Measurements from ENCODE around the gene C17orf58. TPM values are rescaled to one million over a fixed set of nuclear protein-coding genes. Genes with fewer than 3 reads are reported as not detected.

Gene C17orf58
- total and polyA plus RNA-seq, 4 experiments from 2014 or later = 0.58 to 1.4 (median 1.1) TPM

DNA sequence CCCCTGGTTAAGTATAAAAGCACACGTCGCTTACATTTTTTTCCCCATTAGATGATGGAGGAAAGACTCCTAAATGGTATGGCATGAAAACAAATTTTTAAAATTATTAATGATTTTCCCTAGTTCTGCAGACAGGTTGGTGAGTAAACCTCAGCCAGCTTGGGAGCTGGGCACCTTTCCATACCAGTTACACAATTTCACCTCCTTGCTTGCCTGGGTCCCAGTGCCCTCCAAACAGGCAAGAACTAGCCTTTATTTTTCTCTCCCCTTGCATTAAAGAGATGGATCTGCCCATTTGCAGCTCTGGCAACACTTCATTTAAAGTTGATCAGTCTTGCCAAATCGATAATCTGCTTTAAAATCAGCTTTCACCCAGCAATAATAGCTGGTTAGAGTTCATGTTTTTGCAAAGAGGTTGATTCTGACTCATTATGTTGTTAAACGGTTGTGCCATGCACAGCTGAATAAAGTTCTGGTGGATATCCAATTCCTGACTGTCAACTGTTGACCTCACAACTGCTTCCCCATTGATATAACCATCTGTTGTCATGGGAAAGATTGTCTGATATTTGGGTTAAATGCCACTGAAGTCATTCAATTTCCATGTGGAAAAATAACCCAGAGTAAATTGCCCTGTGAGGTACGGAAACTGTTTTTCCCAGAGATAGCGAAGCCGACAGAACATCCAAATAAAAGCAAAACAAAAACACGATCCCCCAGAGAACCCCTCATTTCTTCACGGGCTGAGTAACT is 1.3 kb downstream of the C17orf58 start:
- peaks cover 34% of the 10 kb centered on the region for H3K4me1 ChIP-seq (ENCODE audit: insufficient read depth, low read length)
- peaks cover 9 to 12% of the 10 kb centered on the region in 2 donors for H3K27me3 Mint-ChIP-seq
- POLR2A ChIA-PET (ENCODE audit: partially characterized antibody) = interaction anchor here (0.7 to 1.8 kb wide), 3 partner anchors 25 to 65 kb away, joined by 3 to 8 read pairs (median 3); no protein-coding TSS in a partner anchor
- no peaks in the 10 kb centered on the region for H3K9me3 ChIP-seq (ENCODE audit: control insufficient read depth in 1 of 2, low read length in 2 of 2)
- intact Hi-C loops (cut with micrococcal nuclease) = loop anchor here (2.0 kb wide), 1 partner anchor 24 kb away; no protein-coding TSS in a partner anchor
- H3K9me3 Mint-ChIP-seq = peaks cover 0 to 5% (median 0%) of the 10 kb centered on the region in 8 donors
- peaks cover 19 to 39% (median 26%) of the 10 kb centered on the region in 4 donors for H3K4me1 Mint-ChIP-seq
- peaks cover 13% of the 10 kb centered on the region for H3K27me3 ChIP-seq (ENCODE audit: insufficient read depth, low read length)
- H3K27ac Mint-ChIP-seq = peak overlapping the region in 2 of 7 donors; percentile 67 to 84
- peaks cover 0 to 9% of the 10 kb centered on the region in 2 donors for H3K36me3 Mint-ChIP-seq
- H3K4me3 ChIP-seq (ENCODE audit: low read length in 2 of 2) = peak overlapping the region; percentile 32 to 47
- CTCF ChIA-PET (ENCODE audit: partially characterized antibody) = interaction anchor here (1.4 to 1.8 kb wide), 3 partner anchors 9 to 25 kb away, joined by 3 to 7 read pairs (median 4); no protein-coding TSS in a partner anchor
- H3K36me3 ChIP-seq (ENCODE audit: insufficient read depth, low read length) = no peaks in the 10 kb centered on the region
- H3K4me3 Mint-ChIP-seq = peak overlapping the region; percentile 78 to 94 (median 89)
- DNase-seq = no peak
- no peak overlapping the region for H3K27ac ChIP-seq (ENCODE audit: low read depth, low read length)

DNA sequence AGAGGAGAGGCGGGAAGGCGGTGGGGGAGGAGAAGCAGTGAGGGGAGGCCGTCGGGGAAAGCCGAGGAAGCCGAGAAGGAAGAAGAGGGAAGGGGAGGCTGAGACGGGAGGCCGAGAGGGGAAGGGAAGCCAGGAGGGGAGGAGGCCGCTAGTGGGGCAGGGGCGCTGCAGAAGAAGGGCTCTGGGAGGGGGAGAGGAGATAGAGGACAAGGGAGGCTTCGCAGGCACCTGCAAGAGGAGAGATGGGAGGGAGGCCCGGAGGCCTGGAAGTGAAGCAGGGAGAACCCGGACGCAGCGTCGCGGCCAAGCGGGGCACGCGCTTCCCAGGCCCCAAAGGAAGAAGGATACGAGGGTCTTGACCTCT is 2.3 kb downstream of the C17orf58 start:
- H3K27ac Mint-ChIP-seq = peak overlapping the region in 6 of 7 donors; percentile 12 to 84 (median 64)
- peaks cover 0 to 5% (median 0%) of the 10 kb centered on the region in 8 donors for H3K9me3 Mint-ChIP-seq
- peaks cover 34% of the 10 kb centered on the region for H3K4me1 ChIP-seq (ENCODE audit: insufficient read depth, low read length)
- peak overlapping the region; percentile 78 to 94 (median 88) for H3K4me3 Mint-ChIP-seq
- peak overlapping the region in 1 of 2 donors; percentile 52 for H3K4me3 ChIP-seq (ENCODE audit: low read length in 2 of 2)
- peaks cover 0 to 9% of the 10 kb centered on the region in 2 donors for H3K36me3 Mint-ChIP-seq
- no peaks in the 10 kb centered on the region for H3K36me3 ChIP-seq (ENCODE audit: insufficient read depth, low read length)
- ChIA-PET POLR2A (ENCODE audit: partially characterized antibody) (interaction anchor here (1.0 to 1.8 kb wide), 4 partner anchors 26 to 518 kb away, joined by 3 to 8 read pairs (median 4); partner anchors contain the start of gene PRKAR1A), CTCF (ENCODE audit: partially characterized antibody) (interaction anchor here (1.4 to 1.8 kb wide), 3 partner anchors 8 to 26 kb away, joined by 3 to 7 read pairs (median 4); no protein-coding TSS in a partner anchor)
- no peaks in the 10 kb centered on the region for H3K9me3 ChIP-seq (ENCODE audit: control insufficient read depth in 1 of 2, low read length in 2 of 2)
- H3K27me3 Mint-ChIP-seq = peaks cover 9 to 12% of the 10 kb centered on the region in 2 donors
- peaks cover 19 to 39% (median 26%) of the 10 kb centered on the region in 4 donors for H3K4me1 Mint-ChIP-seq
- intact Hi-C loops (cut with micrococcal nuclease) = loop anchor here (2.0 kb wide), 1 partner anchor 25 kb away; no protein-coding TSS in a partner anchor
- DNase-seq = peak in 2 of 5 donors; percentile 10 to 46
- no peak overlapping the region for H3K27ac ChIP-seq (ENCODE audit: low read depth, low read length)
- H3K27me3 ChIP-seq (ENCODE audit: insufficient read depth, low read length) = peaks cover 13% of the 10 kb centered on the region

DNA sequence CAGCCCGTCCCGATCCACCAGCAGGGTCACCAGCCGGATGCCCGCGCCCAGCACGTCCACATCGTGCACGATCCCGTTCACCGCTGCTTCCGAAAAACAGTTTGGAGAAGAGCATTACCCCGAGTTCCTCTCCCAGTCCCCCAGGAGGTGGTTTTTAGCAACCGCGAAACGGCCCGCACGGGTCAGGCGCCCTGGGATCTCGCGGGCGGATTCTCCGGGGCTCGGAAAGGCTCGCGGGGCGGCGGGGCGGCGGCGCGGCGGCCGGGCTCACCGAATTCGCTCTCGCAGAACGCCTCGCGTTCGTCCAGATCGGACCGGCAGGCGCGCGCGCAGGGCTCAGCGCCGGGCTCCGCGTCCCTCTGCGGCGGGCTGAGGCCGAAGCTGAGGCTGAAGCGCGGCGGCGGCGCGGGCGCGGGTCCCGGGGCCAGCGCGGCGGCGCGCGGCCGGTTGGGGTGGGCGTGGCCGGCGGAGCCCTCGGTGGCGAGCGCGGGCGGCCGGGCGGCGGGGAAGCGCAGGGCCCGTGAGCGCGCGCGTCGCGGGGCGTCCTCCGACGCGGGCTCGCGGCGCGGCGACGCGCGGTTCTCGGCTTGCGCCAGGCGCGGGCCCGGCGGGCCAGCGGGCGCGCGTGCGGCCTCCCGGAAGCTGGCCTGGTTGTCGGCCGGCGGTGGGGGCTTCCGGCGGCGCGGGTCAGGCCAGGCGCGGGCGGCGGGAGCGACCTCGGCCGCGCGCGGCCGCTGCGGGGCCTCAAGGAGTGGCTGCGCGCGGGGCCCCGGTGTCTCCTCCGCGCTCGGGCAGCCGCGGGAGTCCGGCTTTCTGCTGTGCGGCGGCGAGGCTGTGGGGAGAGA is 2.9 kb downstream of the C17orf58 start:
- peaks cover 19 to 35% (median 26%) of the 10 kb centered on the region in 4 donors for H3K4me1 Mint-ChIP-seq
- peak; percentile 73 to 79 (median 73) for DNase-seq
- Histone ChIP-seq H3K36me3 (ENCODE audit: insufficient read depth, low read length) (no peaks in the 10 kb centered on the region), H3K9me3 (ENCODE audit: control insufficient read depth in 1 of 2, low read length in 2 of 2) (no peaks in the 10 kb centered on the region), H3K4me3 (ENCODE audit: low read length in 2 of 2) (peak overlapping the region; percentile 25 to 63), H3K27ac (ENCODE audit: low read depth, low read length) (peak overlapping the region; percentile 33), H3K27me3 (ENCODE audit: insufficient read depth, low read length) (peaks cover 13% of the 10 kb centered on the region), H3K4me1 (ENCODE audit: insufficient read depth, low read length) (peaks cover 34% of the 10 kb centered on the region)
- POLR2A ChIA-PET (ENCODE audit: partially characterized antibody) = interaction anchor here (1.0 to 1.3 kb wide), 3 partner anchors 26 to 519 kb away, joined by 3 to 6 read pairs (median 3); partner anchors contain the start of gene PRKAR1A
- H3K27ac Mint-ChIP-seq = peak overlapping the region; percentile 84 to 95 (median 88)
- CTCF ChIA-PET (ENCODE audit: partially characterized antibody) = interaction anchor here (1.4 to 1.6 kb wide), 2 partner anchors 8 to 18 kb away, joined by 3 to 7 read pairs; no protein-coding TSS in a partner anchor
- intact Hi-C loops (cut with micrococcal nuclease) = no loop called here
- H3K36me3 Mint-ChIP-seq = peaks cover 0 to 9% of the 10 kb centered on the region in 2 donors
- H3K4me3 Mint-ChIP-seq = peak overlapping the region; percentile 91 to 97 (median 94)
- peaks cover 0 to 5% (median 0%) of the 10 kb centered on the region in 8 donors for H3K9me3 Mint-ChIP-seq
- peaks cover 9 to 12% of the 10 kb centered on the region in 2 donors for H3K27me3 Mint-ChIP-seq

DNA sequence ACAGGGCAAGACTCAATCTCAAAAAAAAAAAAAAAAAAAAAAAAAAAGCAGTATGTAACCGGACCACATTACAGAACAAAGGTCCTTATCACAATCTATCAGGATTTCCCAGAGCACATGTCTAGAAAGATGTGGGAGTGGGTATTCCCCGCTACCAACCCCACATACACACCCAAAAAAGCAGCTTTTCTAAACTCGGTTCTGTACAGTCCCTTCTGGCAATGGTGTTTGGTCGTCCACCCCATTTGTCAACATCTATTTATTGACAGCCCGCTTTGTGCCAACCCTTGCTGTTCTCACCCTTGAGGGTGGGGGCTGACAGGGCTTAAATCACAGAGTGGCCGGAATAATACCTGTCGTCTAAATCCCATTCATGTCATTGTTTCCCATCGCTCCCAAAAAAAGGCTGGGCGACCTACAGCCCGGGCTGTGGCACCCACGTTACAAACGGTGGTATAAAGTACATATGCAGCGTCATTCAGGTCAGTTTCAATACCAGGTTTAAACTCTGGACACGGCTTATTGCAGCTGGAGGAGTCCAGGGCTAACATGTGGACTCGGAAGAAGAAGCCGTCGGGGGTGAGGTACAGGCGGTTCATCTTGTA is 3.6 kb downstream of the C17orf58 start:
- Histone ChIP-seq H3K4me3 (ENCODE audit: low read length in 2 of 2) (peak overlapping the region; percentile 25 to 63), H3K9me3 (ENCODE audit: control insufficient read depth in 1 of 2, low read length in 2 of 2) (no peaks in the 10 kb centered on the region), H3K27me3 (ENCODE audit: insufficient read depth, low read length) (peaks cover 13% of the 10 kb centered on the region), H3K36me3 (ENCODE audit: insufficient read depth, low read length) (no peaks in the 10 kb centered on the region), H3K4me1 (ENCODE audit: insufficient read depth, low read length) (peaks cover 34% of the 10 kb centered on the region), H3K27ac (ENCODE audit: low read depth, low read length) (peak overlapping the region; percentile 33)
- Mint-ChIP-seq H3K36me3 (peaks cover 0 to 9% of the 10 kb centered on the region in 2 donors), H3K4me1 (peaks cover 19 to 34% (median 26%) of the 10 kb centered on the region in 4 donors), H3K27me3 (peaks cover 9 to 12% of the 10 kb centered on the region in 2 donors), H3K9me3 (peaks cover 0 to 5% (median 0%) of the 10 kb centered on the region in 8 donors), H3K27ac (peak overlapping the region; percentile 84 to 95 (median 88)), H3K4me3 (peak overlapping the region; percentile 85 to 97 (median 94))
- ChIA-PET CTCF (ENCODE audit: partially characterized antibody) (interaction anchor here (1.3 kb wide), 1 partner anchor 27 kb away, joined by 4 read pairs; no protein-coding TSS in a partner anchor), POLR2A (ENCODE audit: partially characterized antibody) (interaction anchor here (1.3 kb wide), 1 partner anchor 27 kb away, joined by 6 read pairs; no protein-coding TSS in a partner anchor)
- intact Hi-C loops (cut with micrococcal nuclease) = no loop called here
- peak in 1 of 5 donors; percentile 10 for DNase-seq

DNA sequence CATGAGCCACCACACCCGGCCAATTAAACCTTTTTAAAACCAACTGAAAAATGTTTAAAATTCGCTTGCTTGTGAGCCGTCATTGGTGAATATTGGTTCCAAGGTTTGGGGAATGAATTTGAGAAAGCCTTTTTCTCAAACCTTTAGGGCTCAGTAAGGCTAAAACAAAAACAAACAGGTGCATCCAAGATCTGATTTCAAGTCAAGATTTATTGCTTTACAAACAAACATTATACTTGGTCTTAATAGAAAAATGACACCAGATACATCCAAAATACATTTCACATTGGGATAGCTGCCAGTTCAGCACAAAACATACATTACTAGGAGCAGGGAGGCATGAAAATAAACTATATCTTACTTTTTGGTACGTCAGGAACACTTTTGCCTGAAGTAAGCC is 5.4 kb downstream of the C17orf58 start:
- H3K27me3 Mint-ChIP-seq = peaks cover 6 to 8% of the 10 kb centered on the region in 2 donors
- peaks cover 14 to 26% (median 19%) of the 10 kb centered on the region in 4 donors for H3K4me1 Mint-ChIP-seq
- Histone ChIP-seq H3K9me3 (ENCODE audit: control insufficient read depth in 1 of 2, low read length in 2 of 2) (no peaks in the 10 kb centered on the region), H3K36me3 (ENCODE audit: insufficient read depth, low read length) (no peaks in the 10 kb centered on the region), H3K4me3 (ENCODE audit: low read length in 2 of 2) (no peak overlapping the region), H3K27me3 (ENCODE audit: insufficient read depth, low read length) (peaks cover 9% of the 10 kb centered on the region), H3K4me1 (ENCODE audit: insufficient read depth, low read length) (peaks cover 26% of the 10 kb centered on the region), H3K27ac (ENCODE audit: low read depth, low read length) (no peak overlapping the region)
- H3K4me3 Mint-ChIP-seq = no peak overlapping the region
- ChIA-PET CTCF (ENCODE audit: partially characterized antibody) (no interaction called here), POLR2A (ENCODE audit: partially characterized antibody) (no interaction called here)
- no peak for DNase-seq
- H3K36me3 Mint-ChIP-seq = peaks cover 0 to 8% of the 10 kb centered on the region in 2 donors
- peaks cover 0 to 5% (median 0%) of the 10 kb centered on the region in 8 donors for H3K9me3 Mint-ChIP-seq
- H3K27ac Mint-ChIP-seq = no peak overlapping the region
- intact Hi-C loops (cut with micrococcal nuclease) = no loop called here

DNA sequence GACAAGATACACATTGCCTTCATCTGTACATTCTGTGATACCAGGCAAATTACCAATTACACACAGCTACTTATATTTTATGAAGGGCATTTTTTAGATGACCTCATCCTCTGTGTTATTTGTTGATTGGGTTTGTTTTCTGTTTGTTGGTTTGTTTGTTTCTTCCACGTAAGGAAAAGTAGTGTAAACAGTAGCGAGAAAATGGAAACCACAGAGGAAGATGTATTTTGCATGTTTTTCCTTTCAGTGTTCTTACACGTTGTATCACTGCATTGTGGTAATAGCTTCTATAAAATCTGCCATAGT is 12.9 kb downstream of the C17orf58 start:
- Mint-ChIP-seq H3K27ac (no peak overlapping the region), H3K4me3 (no peak overlapping the region), H3K4me1 (no peaks in the 10 kb centered on the region), H3K9me3 (no peaks in the 10 kb centered on the region), H3K36me3 (peaks cover 15 to 18% of the 10 kb centered on the region in 2 donors), H3K27me3 (no peaks in the 10 kb centered on the region)
- CTCF ChIA-PET (ENCODE audit: partially characterized antibody) = no interaction called here
- DNase-seq = no peak
- intact Hi-C loops (cut with micrococcal nuclease) = no loop called here
- Histone ChIP-seq H3K27me3 (ENCODE audit: insufficient read depth, low read length) (no peaks in the 10 kb centered on the region), H3K4me3 (ENCODE audit: low read length in 2 of 2) (no peak overlapping the region), H3K9me3 (ENCODE audit: control insufficient read depth in 1 of 2, low read length in 2 of 2) (no peaks in the 10 kb centered on the region), H3K4me1 (ENCODE audit: insufficient read depth, low read length) (no peaks in the 10 kb centered on the region), H3K27ac (ENCODE audit: low read depth, low read length) (no peak overlapping the region), H3K36me3 (ENCODE audit: insufficient read depth, low read length) (no peaks in the 10 kb centered on the region)
- POLR2A ChIA-PET (ENCODE audit: partially characterized antibody) = no interaction called here
